ENCODE results near the gene MACC1. TPM values are rescaled to one million over a fixed set of nuclear protein-coding genes. Genes with fewer than 3 reads are reported as not detected.

MACC1 gene
- total and polyA plus RNA-seq, 9 of the 15 experiments (the other 6 are each of a cell fraction or from before 2014, with no cell fraction given) = 5.9 to 30.2 (median 10.4) TPM

DNA sequence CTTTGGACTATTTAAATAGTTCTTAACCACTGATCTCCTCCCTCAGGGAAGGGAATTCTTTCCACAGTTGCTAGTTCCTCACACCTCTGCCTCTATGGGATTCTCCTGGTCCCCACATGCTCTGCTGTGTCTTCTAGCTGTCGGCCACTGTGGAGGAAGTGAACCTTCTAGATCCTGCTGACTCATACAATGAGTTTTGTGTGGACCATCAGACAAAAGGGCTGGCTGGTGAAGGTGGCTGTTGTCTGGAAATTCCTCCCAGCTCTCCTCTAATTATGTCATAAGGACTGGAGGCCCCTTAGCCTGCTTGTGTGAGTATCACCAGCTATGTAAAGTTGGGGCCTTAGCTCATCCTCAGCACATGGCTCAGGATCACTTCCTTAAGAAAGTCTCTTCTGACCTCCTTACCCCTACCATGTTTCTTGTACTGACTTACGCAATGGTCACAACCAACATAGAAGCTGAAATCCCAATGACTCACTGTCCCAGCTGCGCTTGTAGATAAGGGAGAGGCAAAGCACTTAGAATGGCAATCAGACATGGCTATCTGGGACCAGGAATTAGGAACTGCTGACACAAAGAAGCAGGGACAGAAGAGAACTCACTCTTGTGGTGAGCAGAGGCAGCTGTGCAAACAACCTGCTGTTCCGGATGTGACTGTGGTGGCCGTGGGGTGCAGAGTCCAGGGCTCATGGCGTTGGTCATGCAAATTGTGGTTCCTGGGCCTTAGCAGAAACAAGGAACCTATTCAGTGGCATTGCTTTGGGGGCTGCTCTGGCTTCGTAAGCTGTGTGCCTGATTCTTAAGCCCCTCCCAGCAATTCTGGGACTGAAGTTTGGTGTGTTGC, 2.5 kb upstream of the MACC1 start (continued):
- TF ChIP-seq, protein P1, sequence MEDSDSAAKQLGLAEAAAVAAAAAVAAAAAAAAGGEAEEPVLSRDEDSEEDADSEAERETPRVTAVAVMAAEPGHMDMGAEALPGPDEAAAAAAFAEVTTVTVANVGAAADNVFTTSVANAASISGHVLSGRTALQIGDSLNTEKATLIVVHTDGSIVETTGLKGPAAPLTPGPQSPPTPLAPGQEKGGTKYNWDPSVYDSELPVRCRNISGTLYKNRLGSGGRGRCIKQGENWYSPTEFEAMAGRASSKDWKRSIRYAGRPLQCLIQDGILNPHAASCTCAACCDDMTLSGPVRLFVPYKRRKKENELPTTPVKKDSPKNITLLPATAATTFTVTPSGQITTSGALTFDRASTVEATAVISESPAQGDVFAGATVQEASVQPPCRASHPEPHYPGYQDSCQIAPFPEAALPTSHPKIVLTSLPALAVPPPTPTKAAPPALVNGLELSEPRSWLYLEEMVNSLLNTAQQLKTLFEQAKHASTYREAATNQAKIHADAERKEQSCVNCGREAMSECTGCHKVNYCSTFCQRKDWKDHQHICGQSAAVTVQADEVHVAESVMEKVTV (CRISPR knock-in tag; IDR thresholded peaks at IDR 0.05) = peak; percentile 65
- TF ChIP-seq ZNF24 (IDR thresholded peaks at IDR 0.05) (peak; percentile 89), FIP1L1 (IDR thresholded peaks at IDR 0.05; ENCODE audit: low read depth, low read length, poor library complexity, severe bottlenecking) (no peak), NR2C2 (CRISPR knock-in tag; IDR thresholded peaks at IDR 0.05) (peak; percentile 69; the same call in 1 of the 2 replicates), NR2C2 (tag; IDR thresholded peaks at IDR 0.05) (peak; percentile 95), TCF3 (CRISPR knock-in tag; IDR thresholded peaks at IDR 0.05) (peak; percentile 100), ASH1L (IDR thresholded peaks at IDR 0.05; ENCODE audit: borderline replicate concordance, low read depth, partially characterized antibody) (peak; percentile 65), CBFA2T3 (IDR thresholded peaks at IDR 0.05) (peak; percentile 100), MCM2 (IDR thresholded peaks at IDR 0.05; ENCODE audit: low read depth) (no peak), KHSRP (IDR thresholded peaks at IDR 0.05) (peak; percentile 99), NR1H2 (CRISPR knock-in tag; IDR thresholded peaks at IDR 0.05) (peak; percentile 77; the same call in 1 of the 2 replicates), RCOR1 (IDR thresholded peaks at IDR 0.05; ENCODE audit: borderline replicate concordance in 1 of 2, low read depth in 2 of 2, low read length in 2 of 2) (peak; percentile 95 to 98), MTA1 (IDR thresholded peaks at IDR 0.05; ENCODE audit: borderline replicate concordance) (peak; percentile 95), ZNF644 (tag; IDR thresholded peaks at IDR 0.05; ENCODE audit: low read depth) (peak; percentile 97), RBM14 (IDR thresholded peaks at IDR 0.05; ENCODE audit: borderline replicate concordance, insufficient read depth, low read depth, low read length) (no peak), TSHZ1 (CRISPR knock-in tag; IDR thresholded peaks at IDR 0.05) (peak; percentile 58; the same call in 1 of the 2 replicates), ZNF507 (tag; conservative IDR thresholded peaks at IDR 0.05) (no peak), BMI1 (IDR thresholded peaks at IDR 0.05; ENCODE audit: low read length) (0 out of 2 replicates have a peak, but pooled peaks have one; percentile 12), MTA3 (IDR thresholded peaks at IDR 0.05; ENCODE audit: borderline replicate concordance) (peak; percentile 97), ZNF311 (CRISPR knock-in tag; IDR thresholded peaks at IDR 0.05) (peak; percentile 88)
- TF ChIP-seq, protein P2, sequence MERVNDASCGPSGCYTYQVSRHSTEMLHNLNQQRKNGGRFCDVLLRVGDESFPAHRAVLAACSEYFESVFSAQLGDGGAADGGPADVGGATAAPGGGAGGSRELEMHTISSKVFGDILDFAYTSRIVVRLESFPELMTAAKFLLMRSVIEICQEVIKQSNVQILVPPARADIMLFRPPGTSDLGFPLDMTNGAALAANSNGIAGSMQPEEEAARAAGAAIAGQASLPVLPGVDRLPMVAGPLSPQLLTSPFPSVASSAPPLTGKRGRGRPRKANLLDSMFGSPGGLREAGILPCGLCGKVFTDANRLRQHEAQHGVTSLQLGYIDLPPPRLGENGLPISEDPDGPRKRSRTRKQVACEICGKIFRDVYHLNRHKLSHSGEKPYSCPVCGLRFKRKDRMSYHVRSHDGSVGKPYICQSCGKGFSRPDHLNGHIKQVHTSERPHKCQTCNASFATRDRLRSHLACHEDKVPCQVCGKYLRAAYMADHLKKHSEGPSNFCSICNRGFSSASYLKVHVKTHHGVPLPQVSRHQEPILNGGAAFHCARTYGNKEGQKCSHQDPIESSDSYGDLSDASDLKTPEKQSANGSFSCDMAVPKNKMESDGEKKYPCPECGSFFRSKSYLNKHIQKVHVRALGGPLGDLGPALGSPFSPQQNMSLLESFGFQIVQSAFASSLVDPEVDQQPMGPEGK (CRISPR knock-in tag; IDR thresholded peaks at IDR 0.05; ENCODE audit: borderline replicate concordance) = peak; percentile 54
